ENCODE results near the gene TBC1D32.
"Not testable (repeated sequence)": the region's sequence is repeated elsewhere in the genome, so short reads cannot be mapped to it uniquely, and the experiment has no call there.

Gene TBC1D32

DNA sequence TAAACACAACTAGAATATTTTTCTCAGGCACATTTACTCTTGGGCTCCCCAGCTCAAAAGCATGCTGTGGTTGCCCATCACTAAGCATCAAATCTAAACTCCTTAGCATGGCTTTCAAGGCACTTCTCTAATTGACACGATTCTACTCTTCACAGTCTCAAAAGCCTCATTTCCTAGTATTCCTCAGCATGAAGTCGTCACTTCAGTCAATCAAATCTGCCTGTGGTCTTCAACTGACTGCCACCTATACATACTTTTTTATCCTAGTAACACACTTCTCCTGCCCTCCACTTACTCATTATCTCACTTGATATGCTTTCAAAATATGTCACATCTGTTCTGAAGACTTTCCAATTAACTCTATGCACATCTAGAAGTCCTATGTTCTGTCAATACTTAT is 110.3 kb downstream of the TBC1D32 start:
- DNase-seq (ENCODE audit: low read depth), result no peak

DNA sequence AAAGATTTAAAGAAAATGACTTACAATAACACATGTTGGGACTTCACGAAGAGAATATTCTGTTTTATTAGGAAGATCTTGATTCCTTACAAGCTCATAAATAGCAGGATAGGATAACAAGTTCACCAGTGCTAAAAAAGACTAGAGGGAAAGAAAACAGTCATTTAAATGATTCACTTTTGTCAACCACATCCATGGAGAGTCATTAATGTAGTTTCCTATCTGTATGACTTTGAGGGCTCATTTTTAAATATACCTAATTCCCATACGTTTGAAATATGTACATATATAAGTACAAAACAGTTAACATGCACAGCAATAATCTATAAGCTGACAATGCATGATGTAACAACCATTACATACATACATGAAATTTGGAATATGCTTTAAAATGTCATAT is 111.1 kb downstream of the TBC1D32 start:
- no peak for DNase-seq (ENCODE audit: low read depth)

DNA sequence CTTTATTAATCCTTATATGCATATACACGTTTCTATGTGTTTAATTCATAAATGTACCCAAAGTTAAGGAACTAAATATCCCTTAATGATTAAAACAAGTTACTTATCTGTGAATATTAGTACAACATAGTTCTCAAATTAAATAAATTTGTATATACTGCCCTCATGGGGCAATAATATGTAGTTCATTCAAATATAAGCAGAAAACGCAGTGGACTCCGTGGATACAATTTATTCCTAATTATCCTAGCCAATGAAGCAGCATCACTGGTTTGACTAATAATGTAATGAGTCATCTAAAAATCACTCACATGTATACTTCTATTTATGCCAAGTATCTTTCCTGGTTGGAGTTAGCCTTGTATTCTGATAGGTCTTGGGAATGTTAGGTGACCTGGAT is 111.6 kb downstream of the TBC1D32 start:
- DNase-seq (ENCODE audit: low read depth), result no peak

DNA sequence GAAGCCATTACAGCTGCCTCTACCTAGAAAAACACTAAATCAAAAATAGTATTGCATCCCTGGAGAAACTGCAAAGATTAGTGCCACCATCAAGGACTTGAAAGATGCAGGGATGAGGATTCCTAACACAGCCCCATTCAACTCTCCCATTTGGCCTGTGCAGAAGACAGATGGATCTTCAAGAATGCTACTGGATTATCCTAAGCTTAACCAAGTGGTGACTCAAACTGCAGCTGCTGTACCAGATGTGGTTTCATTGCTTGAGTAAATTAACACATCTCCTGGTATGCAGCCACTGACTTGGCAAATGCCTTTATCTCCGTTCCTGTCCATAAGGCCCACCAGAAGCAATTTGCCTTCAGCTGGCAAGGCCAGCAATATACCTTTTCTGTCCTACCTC is 117.4 kb downstream of the TBC1D32 start:
- no peak for DNase-seq (ENCODE audit: low read depth)

DNA sequence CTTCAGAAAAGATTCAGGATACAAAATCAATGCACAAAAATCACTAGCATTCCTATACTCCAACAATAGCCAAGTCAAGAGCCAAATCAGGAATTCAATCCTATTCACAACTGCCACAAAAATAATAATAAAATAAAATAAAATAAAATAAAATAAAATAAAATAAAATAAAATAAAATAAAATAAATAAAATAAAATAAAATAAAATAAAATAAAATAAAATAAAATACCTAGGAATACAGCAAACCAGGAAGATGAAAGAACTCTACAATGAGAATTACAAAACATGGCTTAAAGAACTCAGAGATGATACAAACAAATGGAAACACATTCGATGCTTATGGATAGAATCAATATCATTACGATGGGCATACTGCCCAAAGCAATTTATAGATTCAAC is 120.9 kb downstream of the TBC1D32 start:
- not testable (repeated sequence) for DNase-seq (ENCODE audit: low read depth)

DNA sequence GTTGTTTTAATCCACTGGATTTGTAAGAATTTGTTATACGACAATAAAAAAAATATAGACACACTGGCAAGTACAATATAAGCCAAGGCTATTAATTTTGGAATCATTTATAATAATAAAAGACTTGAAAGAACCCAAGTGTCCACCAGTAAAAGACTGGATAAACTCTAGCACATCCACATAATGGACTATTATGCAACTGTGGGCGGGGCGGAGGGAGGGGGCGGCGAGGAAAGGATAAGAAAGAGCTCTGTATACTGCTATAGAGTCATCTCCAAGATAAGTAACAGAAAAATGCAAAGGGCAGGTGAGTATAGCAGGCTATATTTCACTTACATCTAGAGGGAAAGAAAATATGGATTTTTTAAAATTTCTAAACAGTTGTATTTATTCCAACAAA is 123.3 kb downstream of the TBC1D32 start:
- DNase-seq (ENCODE audit: low read depth), result no peak

DNA sequence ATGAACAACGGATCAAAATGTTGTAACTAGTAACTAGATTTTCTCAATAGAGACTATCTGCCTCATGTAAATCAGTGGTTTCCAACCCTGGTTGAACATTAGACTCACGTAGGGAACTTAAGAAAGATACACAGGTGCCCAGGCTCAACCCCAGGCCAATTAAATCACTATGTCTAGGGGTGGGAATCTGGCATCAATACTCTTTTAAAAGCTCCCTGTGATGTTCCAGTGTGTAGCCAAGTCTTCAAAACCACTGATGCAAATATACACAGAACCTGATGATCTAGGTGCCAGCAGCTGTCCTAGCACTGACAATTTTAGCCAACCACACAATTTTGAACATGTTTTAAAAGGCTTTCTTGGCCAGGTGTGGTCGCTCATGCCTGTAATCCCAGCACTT is 128.7 kb downstream of the TBC1D32 start:
- DNase-seq (ENCODE audit: low read depth), result no peak

DNA sequence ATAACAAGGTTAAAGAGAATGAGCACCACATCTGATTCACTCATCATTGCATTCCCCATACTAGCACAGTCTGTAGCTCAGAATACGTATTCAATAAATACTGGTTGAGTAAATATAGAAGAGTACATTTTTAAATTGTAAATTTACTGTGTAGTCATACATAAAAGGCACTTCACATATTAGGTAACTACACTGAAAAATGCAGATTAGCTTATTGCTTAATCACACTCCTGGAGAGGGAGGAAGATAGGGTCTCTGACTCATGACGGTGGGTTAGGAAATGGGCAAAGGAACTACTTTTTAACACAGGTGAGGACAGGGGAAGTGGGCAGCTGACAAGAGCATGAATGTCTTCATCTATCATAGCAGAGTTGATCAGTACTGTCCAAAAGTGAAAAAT is 133.2 kb downstream of the TBC1D32 start:
- no peak for DNase-seq (ENCODE audit: low read depth)

DNA sequence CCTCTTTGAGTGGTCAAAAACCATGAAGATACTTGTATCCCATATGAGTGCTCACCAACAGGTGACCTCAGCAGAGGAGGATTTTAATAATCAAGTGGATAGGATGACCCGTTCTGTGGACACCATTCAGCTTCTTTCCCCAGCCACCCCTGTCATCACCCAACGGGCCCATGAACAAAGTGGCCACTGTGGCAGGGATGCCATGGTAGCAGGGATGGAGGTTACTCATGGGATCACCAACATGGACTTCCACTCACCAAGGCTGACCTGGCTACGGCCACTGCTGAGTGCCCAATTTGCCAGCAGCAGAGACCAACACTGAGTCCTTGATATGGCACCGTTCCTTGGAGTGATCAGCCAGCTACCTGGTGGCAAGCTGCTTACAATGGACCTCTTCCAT is 138.2 kb downstream of the TBC1D32 start:
- DNase-seq (ENCODE audit: low read depth), result not testable (repeated sequence)

DNA sequence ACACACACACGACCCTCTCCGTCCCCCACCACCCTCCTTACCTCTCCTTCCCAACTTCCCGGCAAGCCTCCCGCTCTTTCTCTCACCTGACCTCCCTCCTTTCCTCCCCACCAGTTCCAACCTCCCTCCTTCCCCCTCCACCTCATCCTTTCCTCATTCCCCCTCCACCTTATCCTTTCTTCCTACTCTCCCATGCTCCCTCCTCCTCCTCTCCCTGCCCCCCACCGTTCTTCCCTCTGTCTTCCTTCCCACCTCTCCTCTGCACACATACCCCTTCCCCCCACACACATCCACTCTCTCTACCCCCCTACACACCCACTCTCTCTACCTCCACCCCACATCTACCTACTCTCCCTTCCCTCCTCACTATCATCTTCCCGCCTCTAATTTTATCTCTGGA is 144.2 kb downstream of the TBC1D32 start:
- DNase-seq (ENCODE audit: low read depth), result no peak

DNA sequence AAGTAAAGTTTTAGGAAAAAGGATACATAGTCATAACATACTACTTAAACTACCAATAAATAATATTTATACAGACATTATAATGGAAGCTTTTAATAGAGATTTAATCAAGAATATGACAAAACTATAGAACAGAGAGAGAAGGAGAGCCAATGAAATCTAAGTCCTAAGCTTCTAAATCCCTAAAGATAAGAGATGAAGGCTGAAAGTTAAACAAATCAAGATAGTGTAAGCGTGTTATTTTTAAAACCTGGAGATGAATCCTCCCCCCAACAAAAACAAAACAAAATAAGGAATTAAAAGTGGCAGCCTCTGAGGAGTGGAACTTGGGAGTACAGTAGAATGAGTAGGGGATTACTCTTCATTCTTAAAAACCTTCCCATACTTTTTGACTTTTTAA is 145.9 kb downstream of the TBC1D32 start:
- no peak for DNase-seq (ENCODE audit: low read depth)

DNA sequence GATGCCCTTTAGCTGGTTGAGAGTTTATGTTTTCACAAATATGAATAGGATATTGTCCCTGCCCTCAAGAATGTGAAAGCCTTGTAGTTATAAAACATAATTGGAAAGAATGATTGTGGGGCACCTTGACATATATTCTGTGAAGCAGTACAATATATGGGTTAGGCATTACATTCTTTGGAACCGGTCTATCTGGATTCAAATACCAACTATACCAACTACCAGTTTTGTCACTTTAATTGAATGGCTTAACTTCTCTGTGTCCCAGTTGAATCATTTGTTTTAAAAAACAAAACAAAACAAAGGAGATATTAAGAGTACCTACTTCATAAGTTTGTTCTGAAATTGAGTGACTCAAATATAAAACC is 146.5 kb downstream of the TBC1D32 start:
- no peak for DNase-seq (ENCODE audit: low read depth)

DNA sequence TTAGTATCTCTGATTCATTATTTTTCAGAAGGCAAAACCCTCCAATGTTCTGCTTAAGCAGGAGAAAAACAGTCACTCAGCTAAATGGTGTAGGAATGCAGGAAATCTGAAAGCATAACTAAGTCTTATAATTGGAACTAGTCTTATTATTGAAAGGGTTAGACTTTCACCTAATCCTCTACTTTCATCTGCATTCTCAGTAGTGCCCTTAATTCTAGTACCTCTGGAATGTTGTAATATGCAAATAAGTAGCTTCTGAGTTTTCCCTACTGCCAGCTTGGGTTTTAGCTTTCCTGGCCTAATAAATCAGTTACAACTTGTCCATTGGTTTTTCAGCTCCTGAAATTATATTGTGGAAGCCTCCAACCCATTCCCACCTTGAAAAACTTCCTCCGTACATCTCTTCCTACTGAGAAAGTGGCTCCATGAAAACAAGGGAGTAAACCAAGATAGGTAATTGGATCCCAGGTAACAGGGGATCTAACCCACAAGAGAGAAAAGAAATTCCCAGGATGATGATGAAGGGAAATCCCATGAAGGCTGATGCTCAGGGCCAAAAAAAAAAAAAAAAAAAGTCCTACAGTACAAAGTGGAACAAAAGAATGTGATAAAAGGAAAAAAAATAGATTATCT is 147.0 kb downstream of the TBC1D32 start:
- no peak for DNase-seq (ENCODE audit: low read depth)

DNA sequence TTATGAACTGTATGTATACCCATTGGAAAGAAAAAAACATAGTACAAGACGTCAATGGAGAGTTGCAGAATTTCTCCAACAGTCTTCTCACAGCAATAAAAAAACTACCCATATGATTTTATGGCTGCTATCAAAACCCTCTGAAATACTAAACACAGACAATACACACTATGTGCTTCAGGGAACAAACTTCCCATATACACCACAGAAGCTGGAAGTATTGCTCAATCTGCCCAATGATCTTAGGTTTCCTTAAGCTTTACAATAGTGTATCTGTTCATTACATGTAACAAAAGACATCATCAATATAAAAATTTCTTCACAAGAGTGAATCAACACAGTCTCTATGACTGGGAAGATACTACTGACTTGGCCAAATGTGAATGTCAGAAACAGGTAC is 150.5 kb downstream of the TBC1D32 start:
- no peak for DNase-seq (ENCODE audit: low read depth)

DNA sequence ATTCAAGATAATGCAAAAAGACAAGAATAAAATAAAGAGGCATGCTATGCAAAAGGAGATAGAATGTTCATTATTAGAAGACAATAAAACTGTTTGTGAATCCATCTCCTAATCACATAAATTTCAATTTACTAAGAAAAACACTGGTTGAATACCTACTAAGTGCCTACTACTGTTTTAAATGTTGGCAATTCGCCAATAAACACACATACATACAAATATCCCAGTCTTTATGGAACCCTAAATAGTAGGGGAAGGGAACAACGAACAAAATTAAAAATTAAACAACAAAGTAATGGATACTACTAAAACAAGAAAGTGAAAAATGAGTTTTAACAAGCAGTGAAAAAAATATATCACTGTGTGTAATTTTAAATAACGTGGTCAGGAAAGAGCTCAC is 158.5 kb downstream of the TBC1D32 start:
- no peak for DNase-seq (ENCODE audit: low read depth)

DNA sequence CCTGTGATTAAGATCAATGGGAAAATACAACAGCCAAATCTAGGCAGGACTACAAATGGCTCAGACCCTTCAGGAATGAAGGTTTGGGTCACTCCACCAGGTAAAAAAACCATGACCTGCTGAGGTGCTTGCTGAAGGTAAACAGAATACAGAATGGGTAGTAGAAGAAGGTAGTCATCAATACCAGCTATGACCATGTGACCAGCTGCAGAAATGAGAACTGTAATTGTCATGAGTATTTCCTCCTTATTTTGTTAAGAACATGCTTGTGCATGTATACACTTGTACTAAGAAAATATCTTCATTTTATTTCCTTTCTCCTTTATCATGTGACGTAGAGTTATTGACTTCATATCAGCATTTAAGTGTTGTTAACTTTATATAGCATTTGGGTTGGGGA is 161.8 kb downstream of the TBC1D32 start:
- DNase-seq (ENCODE audit: low read depth), result not testable (repeated sequence)

DNA sequence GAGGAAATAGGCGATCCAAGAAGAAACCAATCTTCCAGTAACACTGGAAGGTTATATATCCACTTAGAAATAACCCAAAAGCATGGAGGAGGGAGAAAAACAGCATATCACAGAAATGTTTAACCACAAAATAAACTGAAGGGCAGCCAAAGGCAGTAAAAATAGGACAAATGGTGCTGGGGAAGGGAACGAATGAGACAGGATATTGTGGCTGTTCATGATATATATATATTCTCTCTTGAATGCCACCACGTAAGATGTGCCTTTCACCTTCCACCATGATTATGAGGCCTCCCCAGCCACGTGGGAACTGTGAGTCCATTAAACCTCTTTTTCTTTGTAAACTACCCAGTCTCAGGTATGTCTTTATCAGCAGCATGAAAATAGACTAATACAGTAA is 162.4 kb downstream of the TBC1D32 start:
- DNase-seq (ENCODE audit: low read depth), result no peak

DNA sequence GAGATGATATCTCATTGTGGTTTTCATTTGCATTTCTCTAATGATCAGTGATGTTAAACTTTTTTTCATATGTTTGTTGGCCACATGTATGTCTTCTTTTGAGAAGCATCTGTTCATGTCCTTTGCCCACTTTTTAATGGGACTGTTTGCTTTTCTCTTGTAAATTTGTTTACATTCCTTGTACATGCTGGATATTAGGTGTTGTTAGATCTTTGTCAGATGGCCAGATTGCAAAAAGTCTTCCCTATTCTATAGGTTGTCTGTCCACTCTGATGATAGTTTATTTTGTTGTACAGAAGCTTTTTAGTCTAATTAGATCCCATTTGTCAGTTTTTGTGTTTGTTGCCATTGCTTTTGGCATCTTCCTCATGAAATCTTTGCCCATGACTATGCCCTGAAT is 172.4 kb downstream of the TBC1D32 start:
- no peak for DNase-seq (ENCODE audit: low read depth)

DNA sequence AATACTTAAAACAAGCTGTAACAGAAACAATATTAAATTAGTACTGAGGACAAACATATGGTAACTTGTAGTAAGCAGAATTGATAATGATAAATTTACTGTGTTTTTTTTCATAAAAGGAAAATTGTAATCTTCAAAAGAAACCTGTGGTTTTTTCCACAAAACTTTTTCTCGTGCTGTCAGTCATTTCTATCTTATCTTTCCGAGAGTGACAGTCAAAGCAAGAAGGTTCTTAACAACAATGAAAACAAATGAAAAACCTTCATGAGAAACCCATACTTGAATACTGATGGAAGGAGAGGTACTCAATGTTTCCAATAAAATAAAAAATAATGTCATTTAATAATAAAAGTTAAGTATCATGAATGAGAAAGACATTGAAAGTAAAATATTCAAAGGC is 174.0 kb downstream of the TBC1D32 start:
- DNase-seq (ENCODE audit: low read depth), result no peak

DNA sequence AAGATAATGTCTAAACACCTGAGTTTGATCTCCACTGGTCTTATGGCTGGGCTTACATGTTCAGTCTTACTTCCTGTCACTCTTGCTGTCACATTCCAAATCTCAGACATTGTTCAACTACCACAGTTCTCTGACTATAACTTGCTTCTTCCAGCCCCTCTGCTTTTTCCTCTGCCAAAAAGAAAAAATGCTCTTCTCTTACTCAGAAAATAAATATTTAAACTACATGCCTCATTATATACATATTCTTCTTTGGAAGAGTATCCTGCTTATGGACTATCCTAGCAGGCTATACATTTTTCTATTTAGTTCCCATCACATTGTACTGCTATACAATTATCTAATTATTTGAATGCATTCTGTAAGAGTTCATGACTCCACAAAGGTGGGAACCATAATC is 175.4 kb downstream of the TBC1D32 start:
- DNase-seq (ENCODE audit: low read depth), result no peak

DNA sequence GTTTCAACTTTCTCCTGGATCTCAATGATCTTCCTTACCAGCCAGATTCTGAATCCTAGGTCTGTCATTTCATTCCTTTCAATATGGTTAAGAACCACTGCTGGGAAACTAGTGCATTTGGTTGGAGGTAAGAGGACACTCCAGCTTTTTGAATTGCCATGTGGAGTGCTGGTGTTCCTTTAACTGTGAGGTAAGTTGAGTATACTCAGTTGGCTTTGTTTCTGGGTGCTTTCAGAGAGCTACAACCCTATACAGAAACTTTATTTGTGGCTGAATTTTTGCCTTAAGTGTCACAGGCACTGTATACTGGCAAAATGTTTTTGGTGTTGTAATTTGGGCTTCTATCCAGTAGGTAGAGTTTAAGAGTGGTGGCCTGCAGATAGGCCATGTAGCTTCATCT is 175.8 kb downstream of the TBC1D32 start:
- no peak for DNase-seq (ENCODE audit: low read depth)

DNA sequence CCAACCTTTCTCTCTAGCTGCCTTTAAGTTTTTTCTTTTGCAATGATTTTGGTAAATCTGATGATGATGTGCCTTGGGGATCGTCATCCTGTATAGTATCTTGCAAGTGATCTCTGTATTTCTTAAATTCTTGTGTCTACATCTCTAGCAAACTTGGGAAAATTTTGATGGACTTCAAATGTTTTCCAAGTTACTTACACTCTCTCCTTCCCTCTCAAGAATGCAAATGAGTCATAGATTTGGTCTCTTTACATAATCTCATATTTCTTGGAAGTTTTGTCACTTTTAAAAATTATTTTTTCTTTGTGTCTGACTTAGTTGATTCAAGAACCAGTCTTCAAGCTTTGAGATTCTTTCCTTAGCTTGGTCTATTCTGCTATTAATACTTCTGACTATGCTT is 176.4 kb downstream of the TBC1D32 start:
- no peak for DNase-seq (ENCODE audit: low read depth)

DNA sequence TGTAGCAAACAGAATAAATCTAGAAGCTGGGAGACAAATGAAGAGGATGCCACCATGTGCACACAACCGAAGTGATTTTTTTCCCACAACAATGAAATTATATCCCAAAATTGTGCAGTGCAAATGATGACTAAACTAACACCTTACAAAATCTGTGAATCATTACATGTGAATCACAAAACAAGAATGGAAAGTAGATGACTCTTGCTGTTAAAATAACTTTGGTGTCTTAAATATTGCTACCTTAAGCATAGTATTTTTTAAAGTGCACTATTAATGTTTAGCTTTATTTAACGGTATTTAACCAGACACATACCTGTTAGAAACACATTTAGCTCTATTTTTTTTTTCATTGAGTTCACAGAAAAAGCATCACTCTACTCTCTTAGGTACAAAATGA is 190.8 kb downstream of the TBC1D32 start:
- DNase-seq (ENCODE audit: low read depth), result no peak

DNA sequence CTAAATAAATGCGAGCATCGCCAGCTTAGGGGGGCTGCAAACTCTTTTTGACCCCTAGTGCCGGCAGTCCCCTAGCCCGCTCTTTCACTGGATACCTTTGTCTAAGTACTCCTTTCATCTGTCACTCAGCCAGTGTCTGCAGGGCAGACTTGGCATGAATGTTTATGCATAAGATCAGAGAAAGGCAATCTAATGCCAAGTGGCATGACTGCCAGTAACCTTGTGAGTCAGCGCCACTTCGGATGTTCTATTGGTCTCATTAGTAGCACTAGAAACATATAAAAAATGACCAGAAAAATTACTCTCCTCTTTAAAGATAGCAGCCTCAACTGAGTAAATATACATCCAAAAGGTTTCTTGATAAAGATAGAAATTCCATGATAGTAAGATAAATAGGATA is 192.2 kb downstream of the TBC1D32 start:
- no peak for DNase-seq (ENCODE audit: low read depth)

DNA sequence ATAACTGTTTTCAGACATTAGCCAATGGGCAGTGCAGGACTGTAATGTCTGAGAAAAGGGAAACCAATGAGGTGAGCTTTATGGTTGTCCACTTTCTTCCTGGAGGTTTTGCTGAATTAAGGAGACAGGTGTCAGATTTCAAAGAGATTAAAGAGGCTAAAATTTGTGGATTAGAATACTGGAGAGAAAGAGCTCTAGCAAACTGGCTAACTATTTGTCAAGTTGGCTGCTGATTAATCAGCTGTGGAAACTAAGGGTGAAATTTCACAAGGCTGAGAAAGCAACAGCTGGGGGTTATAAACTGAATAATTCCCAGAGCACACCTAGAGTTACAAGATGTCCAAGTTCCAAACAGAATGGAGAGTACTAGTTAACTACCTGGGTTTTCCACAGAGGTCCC is 198.9 kb downstream of the TBC1D32 start:
- DNase-seq (ENCODE audit: low read depth), result no peak
